ENCODE results near the gene VTA1.
"Not testable (repeated sequence)": the region's sequence is repeated elsewhere in the genome, so short reads cannot be mapped to it uniquely, and the experiment has no call there.

VTA1 gene

GRCh38 chr6:142226731-142227130 lies 79.7 kb downstream of the VTA1 start:
- DNase-seq (ENCODE audit: low read depth): no peak

GRCh38 chr6:142229518-142230270 lies 82.6 kb downstream of the VTA1 start:
- not testable (repeated sequence) for DNase-seq (ENCODE audit: low read depth)

DNA sequence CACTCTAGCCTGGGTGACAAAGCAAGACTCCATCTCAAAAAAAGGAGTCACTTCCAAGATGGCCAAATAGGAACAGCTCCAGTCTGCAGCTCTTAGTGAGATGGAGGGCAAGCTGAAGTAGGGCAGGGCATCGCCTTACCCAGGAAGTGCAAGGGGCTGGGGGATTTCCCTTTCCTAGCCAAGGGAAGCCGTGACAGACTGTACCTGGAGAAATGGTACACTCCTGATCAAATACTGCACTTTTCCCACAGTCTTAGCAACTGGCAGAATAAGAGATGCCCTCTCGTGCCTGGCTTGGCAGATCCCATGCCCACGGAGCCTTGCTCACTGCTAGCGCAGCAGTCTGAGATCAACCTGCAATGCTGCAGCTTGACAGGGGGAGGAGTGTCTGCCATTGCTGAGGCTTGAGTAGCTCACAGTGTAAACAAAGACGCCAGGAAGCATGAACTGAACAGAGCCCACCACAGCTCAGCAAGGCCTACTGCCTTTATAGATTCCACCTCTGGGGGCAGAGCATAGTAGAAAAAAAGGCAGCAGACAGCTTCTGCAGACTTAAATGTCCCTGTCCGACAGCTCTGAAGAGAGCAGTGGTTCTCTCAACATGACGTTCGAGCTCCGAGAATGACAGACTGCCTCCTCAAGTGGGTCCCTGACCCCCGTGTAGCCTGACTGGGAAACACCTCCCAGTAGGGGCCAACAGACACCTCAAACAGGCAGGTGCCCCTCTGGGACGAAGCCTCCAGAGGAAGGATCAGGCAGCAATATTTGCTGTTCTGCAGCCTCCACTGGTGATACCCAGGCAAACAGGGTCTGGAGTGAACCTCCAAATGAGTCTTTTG lies 85.4 kb downstream of the VTA1 start:
- DNase-seq (ENCODE audit: low read depth): not testable (repeated sequence)

GRCh38 chr6:142233945-142234682 lies 87.1 kb downstream of the VTA1 start:
- no peak for DNase-seq (ENCODE audit: low read depth)

GRCh38 chr6:142235272-142235671 lies 88.2 kb downstream of the VTA1 start:
- DNase-seq (ENCODE audit: low read depth): no peak

DNA sequence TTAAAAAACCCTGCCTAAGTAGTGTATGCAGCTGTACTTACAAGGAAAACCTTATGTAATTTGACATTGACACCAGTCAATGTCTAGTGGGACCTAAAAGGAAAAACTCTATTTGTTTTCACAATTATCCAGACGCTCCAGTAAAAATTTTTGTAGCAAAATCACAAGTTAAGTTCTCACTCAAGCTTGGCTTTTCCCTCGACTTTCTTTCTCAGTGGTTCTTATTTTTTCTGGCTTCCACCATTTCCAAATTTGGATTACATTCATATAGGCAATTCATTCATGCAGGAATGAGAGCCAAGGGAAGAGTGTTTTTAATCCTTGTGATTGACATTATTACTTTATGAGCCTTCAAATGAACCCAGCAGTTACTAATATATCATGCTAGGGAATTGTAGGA lies 88.7 kb downstream of the VTA1 start:
- no peak for DNase-seq (ENCODE audit: low read depth)

GRCh38 chr6:142236691-142237090 lies 89.6 kb downstream of the VTA1 start:
- no peak for DNase-seq (ENCODE audit: low read depth)

- no peak for DNase-seq (ENCODE audit: low read depth)
These were observed 91.8 kb downstream of the VTA1 start for GRCh38 chr6:142238881-142239280.

- DNase-seq (ENCODE audit: low read depth): no peak
These were observed 93.1 kb downstream of the VTA1 start for GRCh38 chr6:142240179-142240578.

DNA sequence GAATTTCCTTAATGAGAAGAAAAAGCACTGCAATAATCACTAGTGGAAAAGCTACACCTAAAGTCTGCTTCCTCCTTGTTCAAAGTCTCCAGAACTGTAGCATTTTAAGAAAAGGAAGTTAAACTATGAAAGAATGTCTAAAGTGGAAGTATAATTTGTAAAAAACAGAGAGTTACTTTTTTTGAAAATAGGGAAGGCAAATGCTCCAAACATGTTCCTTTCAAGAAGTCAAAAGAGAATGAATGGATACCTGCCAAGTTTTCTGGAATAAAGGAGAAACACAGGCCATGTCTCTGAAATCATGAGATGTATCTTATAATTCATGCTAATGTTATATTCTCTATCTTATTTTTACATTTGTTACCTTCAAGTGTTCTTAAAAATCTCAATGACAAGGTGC lies 94.0 kb downstream of the VTA1 start:
- no peak for DNase-seq (ENCODE audit: low read depth)

DNA sequence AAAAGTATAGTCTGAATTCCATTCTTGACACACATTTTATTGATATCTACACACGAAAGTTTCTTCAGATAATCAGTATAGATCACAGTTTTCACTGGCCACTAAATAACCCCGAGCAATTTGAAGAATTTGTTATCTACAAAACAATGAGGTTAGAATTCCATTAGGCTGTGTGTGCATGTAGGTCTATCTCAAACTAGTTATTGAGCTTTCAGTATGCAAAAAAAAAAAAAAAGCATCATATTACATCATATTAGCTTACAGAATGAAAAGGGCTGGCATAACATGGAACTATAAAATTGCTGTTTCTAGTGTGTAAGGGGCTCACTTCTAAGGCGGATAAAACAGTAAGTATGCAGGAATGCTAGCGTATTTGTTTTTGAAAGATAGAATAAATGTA lies 95.2 kb downstream of the VTA1 start:
- DNase-seq (ENCODE audit: low read depth): no peak

GRCh38 chr6:142246960-142247359 lies 99.9 kb downstream of the VTA1 start:
- DNase-seq (ENCODE audit: low read depth): no peak

DNA sequence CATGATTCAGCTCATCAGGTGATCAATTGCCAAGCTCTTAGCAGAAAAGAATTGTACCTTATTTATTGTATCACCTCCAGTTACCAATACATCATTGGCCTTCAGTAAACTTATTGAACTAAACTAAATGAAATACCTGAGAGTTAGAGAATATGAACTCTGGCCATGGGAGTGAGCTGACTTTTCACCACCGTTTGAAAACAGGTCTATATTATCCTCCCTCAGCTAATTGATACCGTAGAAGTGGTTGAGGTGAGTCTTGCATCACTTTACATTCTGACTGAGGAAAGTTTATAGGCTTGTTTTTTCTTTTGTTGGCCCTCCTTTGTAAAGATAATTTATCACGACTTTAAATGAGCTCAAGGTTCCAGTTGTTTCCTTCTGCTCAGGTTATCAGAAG lies 102.2 kb downstream of the VTA1 start:
- DNase-seq (ENCODE audit: low read depth): no peak

- no peak for DNase-seq (ENCODE audit: low read depth)
These were observed 104.9 kb downstream of the VTA1 start for GRCh38 chr6:142251930-142252445.

DNA sequence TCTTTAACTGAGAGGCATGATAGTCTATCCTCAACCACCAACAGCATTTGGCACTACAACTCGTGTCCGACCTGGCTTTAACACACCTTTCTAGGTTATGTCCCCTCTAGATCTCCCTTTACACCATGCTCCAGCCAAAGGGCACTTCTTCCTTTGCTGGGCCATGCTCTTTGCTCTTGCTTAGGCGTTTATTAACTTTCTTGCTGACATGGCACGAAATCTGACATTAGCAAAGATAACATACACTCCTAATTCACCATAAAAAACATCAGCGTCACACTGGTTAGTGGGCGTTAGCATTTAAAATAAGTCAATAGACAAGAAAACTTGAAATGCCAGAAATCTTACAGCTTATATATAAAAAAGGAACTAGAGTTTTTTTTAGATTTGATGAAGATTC lies 107.5 kb downstream of the VTA1 start:
- no peak for DNase-seq (ENCODE audit: low read depth)

GRCh38 chr6:142255785-142256184 lies 108.7 kb downstream of the VTA1 start:
- DNase-seq (ENCODE audit: low read depth): no peak

DNA sequence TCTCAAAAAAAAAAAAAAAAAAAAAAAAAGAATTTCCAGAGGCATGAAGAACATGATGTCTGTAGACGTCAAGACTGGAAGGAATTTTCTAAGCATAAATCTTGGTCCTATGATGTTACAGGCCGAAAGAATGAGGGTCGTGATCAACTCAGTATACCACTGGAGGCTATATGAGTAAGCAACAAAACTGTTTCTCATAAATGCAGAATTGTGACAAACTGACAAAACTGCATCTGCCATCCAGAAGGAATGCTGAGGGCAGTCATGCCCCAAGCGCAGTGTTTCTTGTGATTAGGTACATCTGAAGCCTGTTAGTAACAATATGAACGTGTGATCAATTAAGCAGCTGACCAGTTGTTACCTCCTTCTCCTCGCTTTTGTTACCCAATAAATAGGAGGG lies 111.2 kb downstream of the VTA1 start:
- DNase-seq (ENCODE audit: low read depth): no peak

- DNase-seq (ENCODE audit: low read depth): no peak
These were observed 111.7 kb downstream of the VTA1 start for GRCh38 chr6:142258757-142259156.

DNA sequence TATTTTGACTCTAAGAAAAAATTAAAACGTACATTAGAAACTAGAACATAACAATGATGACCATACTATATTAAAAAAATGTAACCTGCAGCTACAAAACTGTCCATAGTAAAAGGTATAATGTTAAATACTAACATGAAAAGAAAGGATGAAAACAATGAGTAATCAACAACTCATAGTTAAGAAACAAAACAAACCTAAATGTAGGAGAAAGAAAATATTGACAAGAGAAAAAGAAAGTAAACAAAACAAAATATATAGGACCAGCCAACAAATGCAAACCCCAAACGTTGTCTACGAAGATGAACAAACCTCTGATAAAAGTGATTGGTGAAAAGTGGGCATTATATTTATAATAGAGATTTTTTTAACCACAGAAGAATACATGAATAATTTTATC lies 113.7 kb downstream of the VTA1 start:
- DNase-seq (ENCODE audit: low read depth): no peak

- DNase-seq (ENCODE audit: low read depth): no peak
These were observed 115.2 kb downstream of the VTA1 start for GRCh38 chr6:142262231-142262630.

DNA sequence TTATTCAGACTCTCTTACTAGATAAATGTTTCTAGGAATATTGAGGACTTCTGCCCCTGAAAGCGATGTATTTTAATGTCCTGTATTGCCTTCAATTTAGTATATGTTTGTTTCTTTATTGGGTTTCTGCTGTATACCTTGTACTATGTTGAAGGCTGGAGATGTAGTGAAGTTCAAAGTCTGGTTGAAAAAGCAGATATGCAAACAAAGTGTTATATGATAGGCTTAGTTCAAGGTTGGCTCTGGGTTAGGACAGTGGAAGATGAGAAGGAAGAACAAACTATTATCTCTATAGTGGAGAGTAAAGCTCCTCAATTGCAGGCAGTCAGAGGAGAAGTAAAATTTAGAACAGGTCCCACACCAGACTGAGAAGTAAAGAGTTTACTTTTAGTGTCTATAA lies 118.4 kb downstream of the VTA1 start:
- DNase-seq (ENCODE audit: low read depth): no peak

GRCh38 chr6:142266060-142266459 lies 119.0 kb downstream of the VTA1 start:
- DNase-seq (ENCODE audit: low read depth): no peak

DNA sequence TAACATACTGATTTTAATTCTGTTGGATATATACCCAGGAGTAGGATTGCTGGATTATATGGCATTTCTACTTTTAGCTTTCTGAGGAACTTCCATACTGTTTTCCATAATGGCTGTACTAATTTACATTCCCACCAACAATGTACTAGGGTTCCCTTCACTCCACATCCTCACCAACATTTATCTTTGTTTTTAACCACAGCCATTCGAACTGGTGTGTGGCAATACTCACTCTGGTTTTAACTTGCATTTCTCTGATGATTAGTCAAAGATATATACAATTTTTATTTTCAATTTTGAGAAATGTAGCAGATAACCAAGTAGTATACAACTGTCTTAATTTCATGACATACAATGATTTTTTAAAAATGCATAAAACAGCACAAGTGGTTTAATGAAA lies 124.4 kb downstream of the VTA1 start:
- DNase-seq (ENCODE audit: low read depth): no peak
